Activated naive CD8-positive, alpha-beta T cell treated with anti-CD3 and anti-CD28 coated beads, Interleukin-2, amount 10 ng/mL, durations not matched to agents 7 days and 5 days (primary cell): ENCODE results near the gene VWA5B1. TPM values are rescaled to one million over a fixed set of nuclear protein-coding genes. Genes with fewer than 3 reads are reported as not detected.

Experiments used
- ATAC-seq: fragments of 150-1000 bp; cut with Tn5 transposase; one replicate; pipeline ENCODE4 v1.10.0; 2021; ENCODE audit warnings: low read depth, moderate library complexity
- POLR2A ChIA-PET: fragments of 350-600 bp; sonication (Branson Sonifier 250); formaldehyde crosslinking; loops from one replicate; lab custom pipeline; 2021; ENCODE audit warnings: antibody characterized with exemption; lab: Charles Lee
- DNase-seq: peaks from one replicate; pipeline ENCODE4 v3.0.0; 2021
- H3K27ac Mint-ChIP-seq: one replicate; pipeline ENCODE4 v1.8.0; 2022; ENCODE audit warnings: mild to moderate bottlenecking, mixed read lengths
- H3K27me3 Mint-ChIP-seq: one replicate; pipeline ENCODE4 v1.8.0; 2022; ENCODE audit warnings: mild to moderate bottlenecking, moderate library complexity, mixed read lengths
- H3K36me3 Mint-ChIP-seq: one replicate; pipeline ENCODE4 v1.8.0; 2021; ENCODE audit warnings: mild to moderate bottlenecking, mixed read lengths
- H3K4me1 Mint-ChIP-seq: one replicate; pipeline ENCODE4 v1.8.0; 2021; ENCODE audit warnings: mixed read lengths
- H3K4me3 Mint-ChIP-seq: one replicate; pipeline ENCODE4 v1.8.0; 2022; ENCODE audit warnings: mild to moderate bottlenecking, moderate library complexity, mixed read lengths
- H3K9me3 Mint-ChIP-seq: one replicate; pipeline ENCODE4 v1.8.0; 2021; ENCODE audit warnings: mixed read lengths
- total RNA-seq, 2 experiments: library from RNA; stranded (reverse); gene quantifications; one replicate each; pipeline ENCODE4 v1.2.3, GENCODE V29; 2021

VWA5B1 gene
- total RNA-seq, 2 experiments from 2014 or later, result not detected

- H3K9me3 Mint-ChIP-seq, result no peaks in the 10 kb centered on the region
- H3K4me1 Mint-ChIP-seq, result no peaks in the 10 kb centered on the region
- ATAC-seq (no peak), DNase-seq (no peak)
- no peaks in the 10 kb centered on the region for H3K36me3 Mint-ChIP-seq
- no peak overlapping the region for H3K27ac Mint-ChIP-seq
- H3K4me3 Mint-ChIP-seq, result no peak overlapping the region
- POLR2A ChIA-PET, result no interaction called here
- H3K27me3 Mint-ChIP-seq, result peaks cover 9% of the 10 kb centered on the region
These were observed 61.4 kb downstream of the VWA5B1 start for GRCh38 chr1:20351911-20352701.

GRCh38 chr1:20353836-20354235, 63.2 kb downstream of the VWA5B1 start:
- Mint-ChIP-seq H3K4me1 (no peaks in the 10 kb centered on the region), H3K4me3 (no peak overlapping the region), H3K27me3 (peaks cover 6% of the 10 kb centered on the region), H3K27ac (no peak overlapping the region), H3K36me3 (no peaks in the 10 kb centered on the region), H3K9me3 (no peaks in the 10 kb centered on the region)
- POLR2A ChIA-PET, result no interaction called here
- ATAC-seq (no peak), DNase-seq (no peak)

DNA sequence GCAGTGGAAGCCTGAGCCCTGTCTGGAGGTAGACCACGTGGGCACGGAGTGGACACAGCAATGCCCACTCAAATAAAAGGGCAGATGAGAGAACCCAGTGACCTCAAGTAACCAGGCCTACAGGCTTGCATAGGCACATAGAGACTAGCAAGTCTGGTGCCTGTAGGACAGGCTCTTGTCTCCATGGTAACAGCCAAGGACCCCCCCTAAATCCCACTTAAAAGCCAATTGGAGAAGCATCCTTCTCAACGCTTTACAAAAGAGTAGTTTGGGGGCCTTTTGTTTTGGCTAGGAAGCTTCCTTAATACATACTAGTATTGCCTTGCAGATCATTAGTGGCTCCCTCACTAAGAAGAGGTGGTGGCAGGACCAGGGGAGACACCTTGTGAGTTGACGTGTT, 63.9 kb downstream of the VWA5B1 start:
- Mint-ChIP-seq H3K4me3 (no peak overlapping the region), H3K9me3 (no peaks in the 10 kb centered on the region), H3K36me3 (no peaks in the 10 kb centered on the region), H3K4me1 (peaks cover 2% of the 10 kb centered on the region), H3K27ac (no peak overlapping the region), H3K27me3 (peaks cover 13% of the 10 kb centered on the region)
- POLR2A ChIA-PET, result no interaction called here
- ATAC-seq, result no peak
- DNase-seq, result no peak

- Mint-ChIP-seq H3K36me3 (no peaks in the 10 kb centered on the region), H3K4me1 (peaks cover 3% of the 10 kb centered on the region), H3K4me3 (no peak overlapping the region), H3K27me3 (peaks cover 18% of the 10 kb centered on the region), H3K9me3 (no peaks in the 10 kb centered on the region), H3K27ac (no peak overlapping the region)
- DNase-seq (no peak), ATAC-seq (no peak)
- POLR2A ChIA-PET, result no interaction called here
These were observed 64.6 kb downstream of the VWA5B1 start for GRCh38 chr1:20355101-20355827.

GRCh38 chr1:20355828-20356735, 65.4 kb downstream of the VWA5B1 start:
- peaks cover 22% of the 10 kb centered on the region for H3K27me3 Mint-ChIP-seq
- H3K9me3 Mint-ChIP-seq, result no peaks in the 10 kb centered on the region
- H3K4me3 Mint-ChIP-seq, result no peak overlapping the region
- POLR2A ChIA-PET, result no interaction called here
- peaks cover 3% of the 10 kb centered on the region for H3K4me1 Mint-ChIP-seq
- H3K27ac Mint-ChIP-seq, result no peak overlapping the region
- ATAC-seq (no peak), DNase-seq (no peak)
- no peaks in the 10 kb centered on the region for H3K36me3 Mint-ChIP-seq

GRCh38 chr1:20356850-20357459, 66.3 kb downstream of the VWA5B1 start:
- no peak overlapping the region for H3K4me3 Mint-ChIP-seq
- no peak overlapping the region for H3K27ac Mint-ChIP-seq
- ATAC-seq, result no peak
- DNase-seq, result no peak
- no peaks in the 10 kb centered on the region for H3K9me3 Mint-ChIP-seq
- no peaks in the 10 kb centered on the region for H3K36me3 Mint-ChIP-seq
- POLR2A ChIA-PET, result no interaction called here
- H3K4me1 Mint-ChIP-seq, result peaks cover 3% of the 10 kb centered on the region
- peaks cover 26% of the 10 kb centered on the region for H3K27me3 Mint-ChIP-seq

GRCh38 chr1:20357796-20358195, 67.1 kb downstream of the VWA5B1 start:
- Mint-ChIP-seq H3K27ac (no peak overlapping the region), H3K9me3 (no peaks in the 10 kb centered on the region), H3K4me1 (peaks cover 3% of the 10 kb centered on the region), H3K36me3 (no peaks in the 10 kb centered on the region), H3K4me3 (no peak overlapping the region), H3K27me3 (peaks cover 33% of the 10 kb centered on the region)
- ATAC-seq (no peak), DNase-seq (no peak)
- POLR2A ChIA-PET, result no interaction called here

DNA sequence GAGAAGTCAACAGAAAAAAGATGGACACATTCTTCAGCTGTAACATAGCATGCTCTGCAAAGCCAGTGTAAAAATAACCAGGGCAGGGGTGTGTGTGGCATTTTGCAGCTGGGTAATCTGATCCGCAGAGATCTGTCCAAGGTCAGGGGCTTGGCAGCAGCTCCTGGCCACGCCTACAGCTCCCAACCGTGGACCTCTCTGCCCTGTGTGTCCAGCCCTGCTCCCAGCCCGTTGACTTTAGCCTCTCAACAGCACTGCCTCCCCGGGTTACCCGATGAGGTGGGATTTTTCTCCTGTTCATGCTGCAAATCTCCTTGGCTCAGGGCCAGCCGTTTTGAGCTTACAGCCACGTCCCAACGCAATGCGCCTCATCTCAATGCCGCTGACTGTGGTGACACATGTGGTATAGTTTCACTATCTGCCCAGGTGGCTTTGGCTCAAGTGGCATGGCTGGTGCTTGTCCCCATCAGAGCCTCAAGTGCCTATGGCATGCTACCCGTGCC, 68.1 kb downstream of the VWA5B1 start:
- Mint-ChIP-seq H3K9me3 (no peaks in the 10 kb centered on the region), H3K4me3 (no peak overlapping the region), H3K4me1 (peaks cover 3% of the 10 kb centered on the region), H3K27ac (no peak overlapping the region), H3K27me3 (peaks cover 37% of the 10 kb centered on the region), H3K36me3 (no peaks in the 10 kb centered on the region)
- POLR2A ChIA-PET, result no interaction called here
- DNase-seq (no peak), ATAC-seq (no peak)

DNA sequence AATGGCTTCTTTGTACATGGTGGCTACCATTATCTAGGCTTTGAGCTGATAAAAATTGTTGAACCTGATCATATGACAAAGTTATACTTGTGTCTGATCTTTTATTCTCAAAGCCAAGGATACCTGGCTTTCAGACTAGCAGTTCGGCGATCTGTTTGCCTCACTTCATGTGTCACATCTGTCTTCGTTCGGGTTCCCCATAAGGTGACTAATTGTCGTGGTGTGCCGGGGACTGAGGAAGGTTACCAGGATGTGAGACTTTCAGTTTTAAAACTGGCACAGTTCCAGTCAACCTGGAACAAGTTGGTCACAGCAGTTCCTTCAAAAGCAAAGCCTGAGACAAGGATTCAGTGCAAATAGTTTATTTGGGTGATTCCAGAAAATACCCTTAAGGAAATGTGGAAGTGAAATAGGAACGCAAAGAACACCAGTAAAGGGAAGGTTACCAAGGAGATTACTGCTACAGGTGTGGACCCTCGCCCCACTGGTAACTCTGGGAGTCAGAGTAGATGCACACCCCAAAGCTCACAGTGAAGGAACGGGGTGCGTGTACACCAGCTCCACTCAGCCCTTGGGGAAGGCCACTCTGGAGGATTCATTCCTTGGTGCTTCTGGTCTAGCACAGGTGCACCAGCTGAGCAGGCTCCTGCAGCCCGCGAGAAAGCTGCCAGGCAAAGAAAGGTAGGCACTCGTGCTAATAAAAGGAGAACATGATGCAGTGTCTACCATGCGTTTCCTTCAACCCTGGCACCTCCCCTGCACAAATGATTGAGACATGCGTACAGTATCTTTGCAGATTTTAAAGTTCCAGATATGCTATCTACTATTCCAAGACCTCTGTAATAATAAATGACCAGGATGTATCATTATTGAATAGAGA, 69.0 kb downstream of the VWA5B1 start:
- Mint-ChIP-seq H3K9me3 (no peaks in the 10 kb centered on the region), H3K4me1 (peaks cover 3% of the 10 kb centered on the region), H3K36me3 (no peaks in the 10 kb centered on the region), H3K27ac (no peak overlapping the region), H3K4me3 (no peak overlapping the region), H3K27me3 (peaks cover 45% of the 10 kb centered on the region)
- POLR2A ChIA-PET, result no interaction called here
- DNase-seq (no peak), ATAC-seq (peak; percentile 42)

- Mint-ChIP-seq H3K27ac (no peak overlapping the region), H3K4me3 (no peak overlapping the region), H3K27me3 (peaks cover 58% of the 10 kb centered on the region), H3K9me3 (no peaks in the 10 kb centered on the region), H3K4me1 (peaks cover 3% of the 10 kb centered on the region), H3K36me3 (no peaks in the 10 kb centered on the region)
- ATAC-seq (no peak), DNase-seq (no peak)
- POLR2A ChIA-PET, result no interaction called here
These were observed 70.7 kb downstream of the VWA5B1 start for GRCh38 chr1:20361401-20361800.

GRCh38 chr1:20361805-20362381, 71.2 kb downstream of the VWA5B1 start:
- POLR2A ChIA-PET, result no interaction called here
- Mint-ChIP-seq H3K27ac (no peak overlapping the region), H3K27me3 (peaks cover 60% of the 10 kb centered on the region), H3K9me3 (no peaks in the 10 kb centered on the region), H3K4me1 (peaks cover 3% of the 10 kb centered on the region), H3K36me3 (no peaks in the 10 kb centered on the region), H3K4me3 (no peak overlapping the region)
- peak; percentile 49 for DNase-seq
- ATAC-seq, result no peak

- H3K9me3 Mint-ChIP-seq, result no peaks in the 10 kb centered on the region
- H3K27ac Mint-ChIP-seq, result no peak overlapping the region
- H3K4me1 Mint-ChIP-seq, result peaks cover 3% of the 10 kb centered on the region
- ATAC-seq, result no peak
- no peaks in the 10 kb centered on the region for H3K36me3 Mint-ChIP-seq
- peaks cover 70% of the 10 kb centered on the region for H3K27me3 Mint-ChIP-seq
- no peak for DNase-seq
- POLR2A ChIA-PET, result no interaction called here
- no peak overlapping the region for H3K4me3 Mint-ChIP-seq
These were observed 72.2 kb downstream of the VWA5B1 start for GRCh38 chr1:20362856-20363255.
